Esophagus (tissue), 2 donors: ENCODE measurements around the gene SOX6. TPM values are rescaled to one million over a fixed set of nuclear protein-coding genes. Genes with fewer than 3 reads are reported as not detected.

ENCODE experiments used
- H3K27ac ChIP-seq, 2 donors: one replicate each; pipeline ENCODE4 v1.5.1; 2013; ENCODE audit warnings: low read depth in 2 of 2, mild to moderate bottlenecking in 2 of 2, inconsistent platforms in 1 of 2, low read length in 1 of 2, moderate library complexity in 1 of 2
- H3K27me3 ChIP-seq, 2 donors: one replicate each; pipeline ENCODE4 v1.6.1; 2013; ENCODE audit warnings: low read length in 2 of 2, control low read depth in 1 of 2, mild to moderate bottlenecking in 1 of 2; ENCODE audit not compliant: insufficient read depth in 2 of 2, control insufficient read depth in 1 of 2
- H3K36me3 ChIP-seq, 2 donors: one replicate each; pipeline ENCODE4 v1.6.1; 2013; ENCODE audit warnings: low read length in 1 of 2; ENCODE audit not compliant: control insufficient read depth in 2 of 2, insufficient read depth in 2 of 2
- H3K4me1 ChIP-seq, 2 donors: one replicate each; pipeline ENCODE4 v1.6.1; 2013; ENCODE audit warnings: low read length in 1 of 2; ENCODE audit not compliant: control insufficient read depth in 2 of 2, insufficient read depth in 2 of 2
- H3K4me3 ChIP-seq, 2 donors: one replicate each; pipeline ENCODE4 v1.5.1; 2013; ENCODE audit warnings: low read length in 2 of 2, mild to moderate bottlenecking in 2 of 2, low read depth in 1 of 2, moderate library complexity in 1 of 2
- H3K9me3 ChIP-seq, 2 donors: one replicate each; pipeline ENCODE4 v1.6.1; 2013; ENCODE audit warnings: mild to moderate bottlenecking in 2 of 2, low read depth in 1 of 2, low read length in 1 of 2, moderate library complexity in 1 of 2; ENCODE audit not compliant: control insufficient read depth in 2 of 2, insufficient read depth in 1 of 2
- WGBS, 2 donors: extraction: QIAGEN DNeasy Blood & Tissue Kit; methylation state at CpG; one replicate each; pipeline ENCODE4 v1.1.7; 2013; 5-methylcytosine and 5-hydroxymethylcytosine counted together
- polyA plus RNA-seq, 2 donors: library from polyadenylated mRNA; stranded (reverse); fragments of 200-250 nt; gene quantifications; one replicate each; pipeline ENCODE4 v1.2.3, GENCODE V29; 2013
- donor health status: healthy with polysubstance abuse.
- donor health status: Bipolar disorder and iron deficiency.

SOX6 gene
- polyA plus RNA-seq, 2 donors = 1.2 to 2.4 TPM

GRCh38 chr11:16089481-16089880 lies 266.9 kb downstream of the SOX6 start:
- Histone ChIP-seq H3K36me3 (no peaks in the 10 kb centered on the region), H3K4me3 (no peak overlapping the region), H3K27me3 (no peaks in the 10 kb centered on the region), H3K9me3 (no peaks in the 10 kb centered on the region), H3K27ac (no peak overlapping the region), H3K4me1 (no peaks in the 10 kb centered on the region)
- WGBS, 2 donors = 88 to 90% methylated on average over 1 of the region's 1 CpG

- WGBS, 2 donors = 37 to 55% methylated on average over 1 of the region's 1 CpG
- no peak overlapping the region for H3K4me3 ChIP-seq
Observed at GRCh38 chr11:16088774-16089173, 267.6 kb downstream of the SOX6 start.

GRCh38 chr11:16087886-16088285 lies 268.5 kb downstream of the SOX6 start:
- no peak overlapping the region for H3K4me3 ChIP-seq
- H3K36me3 ChIP-seq = no peaks in the 10 kb centered on the region
- H3K27me3 ChIP-seq = no peaks in the 10 kb centered on the region
- no peaks in the 10 kb centered on the region for H3K9me3 ChIP-seq
- no peak overlapping the region for H3K27ac ChIP-seq
- WGBS, 2 donors = 86 to 91% methylated on average over 2 of the region's 2 CpGs
- H3K4me1 ChIP-seq = no peaks in the 10 kb centered on the region

More at GRCh38 chr11:16088774-16089173, 267.6 kb downstream of the SOX6 start:
- Histone ChIP-seq H3K27ac (no peak overlapping the region), H3K27me3 (no peaks in the 10 kb centered on the region), H3K9me3 (no peaks in the 10 kb centered on the region), H3K4me1 (no peaks in the 10 kb centered on the region), H3K36me3 (no peaks in the 10 kb centered on the region)

DNA sequence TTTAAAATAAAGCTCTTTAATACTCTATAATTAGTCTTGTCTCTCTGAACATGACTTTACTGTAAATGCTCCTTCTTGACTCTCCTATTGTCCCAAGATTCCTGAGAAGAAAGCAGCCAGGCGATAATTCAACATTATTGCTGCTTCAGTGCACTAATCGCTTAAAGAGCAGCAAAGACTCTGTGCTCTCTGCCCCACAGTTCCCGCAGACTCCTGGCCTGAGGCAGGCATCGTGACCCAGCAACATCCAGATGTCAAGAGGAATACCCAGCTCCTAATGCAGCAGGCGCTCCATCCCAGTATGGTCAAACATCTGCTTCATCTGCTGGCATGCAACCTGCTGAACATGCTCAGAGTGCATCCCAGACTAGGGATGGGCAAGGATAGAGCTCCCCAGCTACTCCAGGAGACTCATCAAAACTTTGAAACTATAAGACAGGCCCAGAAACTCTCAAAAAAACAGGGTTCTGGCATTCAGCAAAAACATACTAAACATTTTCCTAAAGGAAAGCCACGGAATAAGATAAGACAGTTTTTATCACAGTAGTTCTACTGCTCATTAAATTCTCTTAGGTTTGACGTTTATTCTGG lies 270.0 kb downstream of the SOX6 start:
- WGBS, 2 donors = 79 to 91% methylated on average over 7 of the region's 7 CpGs
- Histone ChIP-seq H3K27me3 (no peaks in the 10 kb centered on the region), H3K9me3 (no peaks in the 10 kb centered on the region), H3K4me3 (no peak overlapping the region), H3K36me3 (no peaks in the 10 kb centered on the region), H3K27ac (no peak overlapping the region), H3K4me1 (peaks cover 0 to 2% of the 10 kb centered on the region in 2 donors)

DNA sequence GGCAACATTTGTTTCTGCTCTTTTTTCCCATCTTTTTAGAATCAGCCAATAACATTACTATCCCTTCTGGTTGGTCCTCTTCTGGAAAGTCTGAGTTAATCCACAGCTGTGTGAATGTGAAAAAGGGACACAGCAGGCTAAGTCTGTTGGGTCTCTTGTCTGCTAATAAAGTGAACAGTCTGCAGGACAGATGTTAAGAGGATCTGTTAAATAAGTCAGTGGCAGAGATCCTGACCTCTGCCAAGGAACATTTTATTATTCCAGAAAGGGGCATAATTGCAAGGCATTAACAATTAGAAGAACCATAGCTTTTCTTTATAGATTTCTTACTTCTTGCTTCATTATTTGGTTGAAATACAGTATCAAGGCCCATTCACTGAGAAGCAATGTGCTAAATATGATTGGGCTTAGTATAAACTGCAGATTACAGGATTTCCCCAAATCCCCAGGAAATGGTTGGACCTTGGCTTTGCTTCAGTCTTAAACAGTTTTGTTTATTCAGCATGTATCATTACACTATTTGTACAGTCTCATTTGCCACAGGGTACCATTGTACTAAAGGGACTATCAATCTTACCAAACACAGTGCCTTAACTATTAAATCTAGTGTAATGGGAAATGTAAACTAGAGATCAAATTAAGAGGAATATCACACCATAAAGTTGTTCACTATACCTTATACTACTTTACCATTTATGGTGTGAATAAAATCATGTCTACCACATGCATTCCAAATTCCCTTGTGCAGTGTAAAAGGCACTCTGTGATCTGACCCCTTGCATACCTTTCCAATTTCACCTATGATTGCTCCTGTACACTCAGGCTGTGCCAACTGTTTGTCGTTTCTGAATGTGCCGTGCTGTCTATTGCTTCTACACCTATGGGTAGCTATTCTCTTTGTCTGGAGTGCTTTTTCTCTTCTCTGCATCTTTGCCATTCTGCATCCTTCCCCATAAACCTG lies 274.0 kb downstream of the SOX6 start:
- no peak overlapping the region for H3K4me3 ChIP-seq
- no peak overlapping the region for H3K27ac ChIP-seq
- peaks cover 0 to 2% of the 10 kb centered on the region in 2 donors for H3K4me1 ChIP-seq
- no peaks in the 10 kb centered on the region for H3K27me3 ChIP-seq
- H3K9me3 ChIP-seq = no peaks in the 10 kb centered on the region
- H3K36me3 ChIP-seq = no peaks in the 10 kb centered on the region
- WGBS, 2 donors = 69 to 77% methylated on average over 2 of the region's 2 CpGs

DNA sequence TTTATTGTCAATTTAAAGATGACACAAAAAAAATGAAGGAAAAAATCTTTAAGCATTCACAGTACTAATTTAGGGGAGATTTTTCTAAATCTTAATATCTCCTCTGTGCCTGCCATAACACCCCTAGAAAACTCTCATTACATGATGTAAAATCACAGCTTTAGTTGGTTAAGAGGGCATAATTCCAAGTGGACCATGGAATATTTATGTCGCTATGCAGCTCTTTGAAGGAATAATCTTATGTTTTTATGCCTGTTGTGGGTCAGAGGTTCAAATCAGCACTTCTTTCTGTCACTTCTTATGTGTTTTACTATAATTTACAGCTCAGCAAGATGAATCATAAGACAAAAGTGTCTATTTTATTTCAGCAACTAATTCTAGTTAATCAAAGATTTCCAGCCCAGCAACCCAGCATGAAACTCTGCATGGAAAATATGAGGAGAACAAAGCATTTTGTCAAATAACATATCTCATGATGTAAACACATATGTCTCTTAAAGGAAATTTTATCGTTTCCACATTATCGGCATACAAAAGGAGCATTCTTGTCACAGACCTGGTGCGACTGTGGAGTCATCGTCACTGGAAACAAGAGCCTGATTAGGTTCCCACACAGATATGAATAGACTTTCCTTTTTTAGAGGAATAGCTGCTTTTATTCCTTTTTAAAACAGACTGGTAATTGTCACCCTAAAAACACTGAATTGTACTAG lies 274.8 kb downstream of the SOX6 start:
- no peaks in the 10 kb centered on the region for H3K9me3 ChIP-seq
- no peaks in the 10 kb centered on the region for H3K36me3 ChIP-seq
- peaks cover 0 to 2% of the 10 kb centered on the region in 2 donors for H3K4me1 ChIP-seq
- H3K27me3 ChIP-seq = no peaks in the 10 kb centered on the region
- H3K27ac ChIP-seq = no peak overlapping the region
- H3K4me3 ChIP-seq = no peak overlapping the region
- 66 to 83% methylated on average over 5 of the region's 5 CpGs for WGBS, 2 donors

DNA sequence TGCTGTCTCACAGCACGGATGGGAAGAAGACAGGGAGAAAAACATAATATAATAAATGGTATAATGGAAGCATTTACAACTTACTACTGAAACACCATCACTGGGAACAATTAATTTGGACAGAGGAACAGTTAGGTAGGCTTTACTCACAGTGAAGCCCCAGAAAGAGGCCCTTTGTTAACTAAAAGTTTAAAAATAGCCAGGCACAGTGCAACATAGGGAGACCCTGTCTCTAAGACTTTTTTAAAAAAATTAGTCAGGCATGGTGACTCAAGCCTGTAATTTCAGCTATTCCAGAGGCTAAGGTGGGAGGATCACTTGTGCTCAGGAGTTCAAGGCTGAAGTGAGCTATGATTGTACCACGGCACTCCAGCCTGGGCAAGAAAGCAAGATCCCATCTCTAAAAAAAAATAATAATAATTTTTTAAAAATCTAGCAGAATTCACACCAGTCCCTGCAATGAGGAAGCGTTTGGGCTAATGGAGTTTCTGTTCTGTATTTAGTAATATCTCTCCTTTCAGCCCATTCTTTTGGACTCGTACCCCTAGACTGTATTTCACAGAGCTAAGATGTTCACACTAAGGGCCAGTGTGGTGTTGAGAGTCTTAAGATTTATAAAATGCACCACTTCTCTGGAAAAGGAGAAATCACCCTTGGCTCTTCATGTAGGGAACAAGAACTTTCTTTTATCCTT lies 275.5 kb downstream of the SOX6 start:
- 88% methylated on average over 4 of the region's 4 CpGs for WGBS, 2 donors
- Histone ChIP-seq H3K27me3 (no peaks in the 10 kb centered on the region), H3K9me3 (no peaks in the 10 kb centered on the region), H3K4me1 (peaks cover 0 to 2% of the 10 kb centered on the region in 2 donors), H3K4me3 (no peak overlapping the region), H3K27ac (no peak overlapping the region), H3K36me3 (no peaks in the 10 kb centered on the region)

GRCh38 chr11:16078936-16079335 lies 277.4 kb downstream of the SOX6 start:
- Histone ChIP-seq H3K27ac (no peak overlapping the region), H3K27me3 (no peaks in the 10 kb centered on the region), H3K9me3 (no peaks in the 10 kb centered on the region), H3K4me3 (no peak overlapping the region), H3K36me3 (no peaks in the 10 kb centered on the region), H3K4me1 (peaks cover 0 to 2% of the 10 kb centered on the region in 2 donors)
- 88 to 93% methylated on average over 3 of the region's 3 CpGs for WGBS, 2 donors

GRCh38 chr11:16070573-16070972 lies 285.8 kb downstream of the SOX6 start:
- Histone ChIP-seq H3K27me3 (no peaks in the 10 kb centered on the region), H3K4me1 (no peaks in the 10 kb centered on the region), H3K27ac (no peak overlapping the region), H3K36me3 (no peaks in the 10 kb centered on the region), H3K9me3 (no peaks in the 10 kb centered on the region), H3K4me3 (no peak overlapping the region)
- 89 to 90% methylated on average over 5 of the region's 5 CpGs for WGBS, 2 donors
